ENCODE results near the gene WNT16. TPM values are rescaled to one million over a fixed set of nuclear protein-coding genes. Genes with fewer than 3 reads are reported as not detected.

Gene WNT16
- total RNA-seq, 2 donors from 2014 or later, result 0.11 TPM; not detected in 1

GRCh38 chr7:121384265-121384664 is 55.5 kb downstream of the WNT16 start:
- Histone ChIP-seq H3K9ac (ENCODE audit: low read depth in 2 of 2, low read length in 2 of 2) (no peak overlapping the region), H3K36me3 (no peaks in the 10 kb centered on the region), H3K27ac (no peak overlapping the region), H3K27me3 (no peaks in the 10 kb centered on the region), H3K4me3 (no peak overlapping the region), H3K9me3 (no peaks in the 10 kb centered on the region), H3K4me1 (peaks cover 4% of the 10 kb centered on the region)
- DNase-seq, result no peak
- intact Hi-C loops (cut with DNase I), result no loop called here
- TF ChIP-seq CTCF (IDR thresholded peaks at IDR 0.05), result no peak

- Histone ChIP-seq H3K27me3 (no peaks in the 10 kb centered on the region), H3K4me3 (no peak overlapping the region), H3K9ac (ENCODE audit: low read depth in 2 of 2, low read length in 2 of 2) (no peak overlapping the region), H3K27ac (peak overlapping the region; percentile 33), H3K36me3 (no peaks in the 10 kb centered on the region), H3K4me1 (peaks cover 4% of the 10 kb centered on the region), H3K9me3 (no peaks in the 10 kb centered on the region)
- no peak for TF ChIP-seq CTCF (IDR thresholded peaks at IDR 0.05)
- DNase-seq, result no peak
- intact Hi-C loops (cut with DNase I), result no loop called here
These were observed 56.4 kb downstream of the WNT16 start for GRCh38 chr7:121385056-121385799.

- Histone ChIP-seq H3K4me1 (peaks cover 4% of the 10 kb centered on the region), H3K27me3 (no peaks in the 10 kb centered on the region), H3K9me3 (no peaks in the 10 kb centered on the region), H3K4me3 (no peak overlapping the region), H3K9ac (ENCODE audit: low read depth in 2 of 2, low read length in 2 of 2) (no peak overlapping the region), H3K36me3 (no peaks in the 10 kb centered on the region), H3K27ac (peak overlapping the region; percentile 33)
- no peak for DNase-seq
- TF ChIP-seq CTCF (IDR thresholded peaks at IDR 0.05), result no peak
- intact Hi-C loops (cut with DNase I), result no loop called here
These were observed 57.0 kb downstream of the WNT16 start for GRCh38 chr7:121385800-121386179.

GRCh38 chr7:121388950-121389349 is 60.1 kb downstream of the WNT16 start:
- Histone ChIP-seq H3K4me3 (no peak overlapping the region), H3K36me3 (no peaks in the 10 kb centered on the region), H3K27ac (no peak overlapping the region), H3K27me3 (no peaks in the 10 kb centered on the region), H3K9ac (ENCODE audit: low read depth in 2 of 2, low read length in 2 of 2) (no peak overlapping the region), H3K9me3 (no peaks in the 10 kb centered on the region), H3K4me1 (peaks cover 4% of the 10 kb centered on the region)
- intact Hi-C loops (cut with DNase I), result no loop called here
- no peak for DNase-seq
- TF ChIP-seq CTCF (IDR thresholded peaks at IDR 0.05), result no peak

- Histone ChIP-seq H3K27me3 (no peaks in the 10 kb centered on the region), H3K9ac (ENCODE audit: low read depth in 2 of 2, low read length in 2 of 2) (no peak overlapping the region), H3K36me3 (no peaks in the 10 kb centered on the region), H3K4me1 (peaks cover 4% of the 10 kb centered on the region), H3K9me3 (no peaks in the 10 kb centered on the region), H3K27ac (no peak overlapping the region), H3K4me3 (no peak overlapping the region)
- intact Hi-C loops (cut with DNase I), result no loop called here
- DNase-seq, result no peak
- TF ChIP-seq CTCF (IDR thresholded peaks at IDR 0.05), result no peak
These were observed 61.3 kb downstream of the WNT16 start for GRCh38 chr7:121390109-121390508.
